Right ventricle myocardium inferior (tissue), 1 donor: ENCODE data around the gene PREX1. TPM values are rescaled to one million over a fixed set of nuclear protein-coding genes. Genes with fewer than 3 reads are reported as not detected.

Experiments
- ATAC-seq: fragments of 200-7000 bp; cut with Tn5 transposase; one replicate; pipeline ENCODE4 v1.9.1; 2020; ENCODE audit warnings: mild to moderate bottlenecking, moderate library complexity
- DNase-seq: peaks from one replicate; pipeline ENCODE4 v3.0.0; 2021; ENCODE audit errors: missing footprints
- intact Hi-C: fragments of 100-400 bp; cut with DNase I; formaldehyde crosslinking; loops from one replicate; pipeline ENCODE4 v1.11.0; 2022
- total RNA-seq: library from RNA; stranded (reverse); fragmentation: NEBNext Ultra II Directional; extraction: Animal tissue kit (Norgen Biotek cat#: 25700); gene quantifications from one replicate; pipeline ENCODE4 v1.2.1, GENCODE V29; 2021
- donor health status: DM: no; HTN: yes; CAD: no; lungs with severe emphysema.

PREX1 gene
- total RNA-seq, 1 donor from 2014 or later, result 11.0 TPM

DNA sequence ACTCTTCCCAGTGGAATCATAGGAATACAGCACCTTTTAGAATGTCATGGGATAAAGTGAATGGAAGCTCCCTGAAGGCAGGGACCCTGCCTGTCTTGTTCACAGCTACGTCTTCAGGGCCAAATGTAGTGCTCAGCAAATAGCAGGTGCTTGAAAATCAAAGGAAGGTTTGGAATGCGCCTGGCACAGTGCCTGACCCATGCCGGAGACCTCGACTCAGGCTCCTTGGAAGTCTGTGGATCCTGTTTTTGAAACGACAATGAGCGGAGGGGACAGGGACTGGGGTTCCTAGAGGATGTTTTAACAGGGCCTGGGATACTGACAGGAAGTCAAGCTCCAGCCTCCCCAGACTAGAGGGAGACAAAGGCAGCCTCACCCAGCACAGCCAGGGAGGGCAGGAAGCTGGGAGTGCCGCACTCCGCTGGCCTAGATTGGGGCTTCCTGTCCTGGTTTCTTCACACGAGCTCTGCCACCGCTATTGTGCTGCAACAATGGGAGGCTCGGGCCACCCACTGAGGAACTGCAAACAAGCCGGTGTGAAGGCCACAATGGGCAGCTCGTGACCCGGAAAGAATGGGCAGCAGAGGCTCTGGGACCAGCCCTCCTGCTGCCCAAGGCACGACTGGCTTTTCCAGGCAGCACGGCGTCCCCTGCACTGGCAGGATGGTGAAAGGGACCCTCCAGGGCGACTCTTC is 76.7 kb downstream of the PREX1 start:
- intact Hi-C loops, result no loop called here
- ATAC-seq, result peak; percentile 66

DNA sequence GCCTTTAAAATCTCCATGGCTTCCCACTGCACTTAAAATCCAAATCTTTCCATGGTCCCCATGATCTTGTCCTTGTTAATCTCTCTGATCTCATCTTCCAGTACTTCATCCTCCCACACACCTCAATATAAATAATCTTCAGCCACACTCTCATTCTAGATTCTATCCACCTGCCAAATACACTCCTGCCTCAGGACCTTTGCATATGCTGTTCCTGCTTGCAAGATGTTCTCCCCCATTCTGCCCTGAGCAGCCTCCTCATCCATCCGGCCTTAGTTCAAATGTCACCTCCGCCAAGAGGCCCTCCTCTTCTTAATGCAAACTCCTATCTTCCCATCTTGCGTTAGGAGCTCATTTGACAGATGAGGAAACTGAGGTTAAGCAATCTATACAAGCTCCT is 77.4 kb downstream of the PREX1 start:
- ATAC-seq (no peak), DNase-seq (no peak)
- intact Hi-C loops, result no loop called here

More for the DNA sequence above, 76.7 kb downstream of the PREX1 start:
- peak; percentile 90 for DNase-seq

DNA sequence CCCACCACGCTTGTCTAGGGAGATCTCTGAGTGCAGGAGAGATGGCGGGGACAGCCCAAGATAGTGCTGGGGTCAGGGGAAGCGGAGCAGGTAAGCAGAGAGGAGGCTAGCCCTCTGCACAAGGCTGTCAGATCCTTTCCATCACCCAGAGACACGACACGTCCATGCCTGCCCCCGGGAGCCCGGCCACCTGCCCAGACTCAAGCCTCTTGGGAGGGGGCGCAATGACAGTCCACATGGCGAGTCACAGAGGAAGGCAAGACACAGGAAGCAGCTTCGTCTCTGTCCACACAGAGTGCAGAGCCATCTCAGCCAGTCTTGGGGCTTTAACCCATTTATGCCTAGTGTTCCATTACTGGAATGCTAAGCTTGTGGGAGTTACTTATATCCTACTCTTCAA is 78.4 kb downstream of the PREX1 start:
- ATAC-seq, result peak; percentile 18
- intact Hi-C loops, result no loop called here
- DNase-seq, result no peak

DNA sequence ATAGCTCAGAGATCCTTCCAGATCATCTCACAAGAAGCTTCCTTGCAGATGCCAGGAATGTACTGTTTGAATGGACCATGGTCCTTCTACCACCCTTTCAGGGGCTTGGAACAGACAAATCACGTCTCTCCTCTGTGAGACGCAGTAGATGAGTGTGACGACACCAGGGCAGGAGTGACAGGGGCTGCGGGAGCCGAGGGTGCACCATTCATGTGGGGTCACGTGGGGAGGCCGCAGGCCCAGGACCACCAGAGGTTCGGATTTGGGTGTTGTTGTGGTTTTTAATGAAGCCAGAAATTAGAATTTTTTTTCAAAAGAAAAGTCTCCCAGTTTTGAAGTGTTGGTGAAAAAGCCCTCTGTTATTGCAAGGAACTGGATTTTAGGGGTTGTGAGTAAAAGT is 79.2 kb downstream of the PREX1 start:
- no peak for ATAC-seq
- DNase-seq, result no peak
- intact Hi-C loops, result no loop called here

DNA sequence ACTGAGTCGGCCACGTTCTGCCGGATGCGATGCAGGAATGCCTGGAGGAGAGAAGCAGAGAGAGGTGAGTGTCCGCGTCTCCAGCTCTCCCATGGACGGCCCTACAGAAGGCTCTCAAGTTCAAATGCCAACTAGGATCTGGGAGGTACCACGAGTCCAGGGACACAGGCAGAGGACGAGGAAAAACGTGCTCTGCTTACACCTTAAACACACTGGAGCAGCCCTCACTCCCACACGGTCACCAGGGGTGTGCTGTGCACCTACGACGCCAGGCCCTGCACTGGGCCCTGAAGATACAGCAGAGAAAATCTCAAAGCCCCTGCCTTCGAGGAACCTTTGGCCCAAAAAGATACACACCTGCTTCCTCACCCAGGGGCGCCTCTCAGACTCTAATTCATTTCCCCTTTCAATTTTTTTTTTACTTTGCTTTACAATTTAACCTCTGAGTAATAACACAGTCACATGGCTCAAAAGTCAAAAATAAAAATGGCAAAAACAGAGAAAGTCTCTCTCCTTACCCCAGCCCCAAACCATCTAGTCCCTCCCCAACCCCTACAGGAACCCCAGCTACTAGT is 79.9 kb downstream of the PREX1 start:
- no peak for ATAC-seq
- no peak for DNase-seq
- intact Hi-C loops, result no loop called here

DNA sequence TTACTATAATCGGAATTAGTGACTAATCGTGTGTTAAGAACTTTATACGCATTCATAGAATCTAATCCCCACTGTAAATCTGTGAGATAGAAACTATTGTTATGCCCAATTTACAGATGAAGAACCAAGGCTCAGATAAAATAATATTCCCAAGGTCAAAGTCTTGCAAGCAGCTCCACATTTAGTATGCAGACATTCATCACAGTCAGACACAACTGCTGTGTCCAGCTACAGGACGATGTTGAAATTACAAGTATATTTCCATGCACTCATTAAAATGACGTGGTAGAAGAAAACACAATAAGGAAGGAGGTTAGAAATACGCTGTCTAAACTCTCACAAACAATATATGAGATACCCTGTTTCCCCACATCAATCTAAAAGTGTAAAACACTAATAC is 82.5 kb downstream of the PREX1 start:
- intact Hi-C loops, result no loop called here
- ATAC-seq (no peak), DNase-seq (no peak)

DNA sequence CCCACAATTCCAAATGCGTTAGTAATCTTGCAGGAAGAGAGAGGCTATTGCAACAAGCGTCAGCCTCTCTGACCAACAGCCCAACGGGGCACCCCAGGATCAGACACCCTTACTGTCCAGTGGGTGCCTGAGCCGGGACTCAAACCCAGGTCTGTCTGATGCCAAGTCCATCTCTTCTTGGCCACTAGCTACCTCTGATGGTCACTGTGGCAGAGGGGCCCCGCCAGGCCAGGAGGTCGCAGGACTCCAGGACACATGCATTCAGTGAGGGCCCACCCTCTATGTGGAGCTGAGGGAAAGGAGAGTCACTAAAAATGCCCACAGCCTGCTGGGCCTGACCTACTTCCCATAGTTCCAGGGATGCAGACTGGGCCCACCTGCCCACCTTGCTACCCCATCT is 83.3 kb downstream of the PREX1 start:
- ATAC-seq, result no peak
- no peak for DNase-seq
- intact Hi-C loops, result no loop called here

DNA sequence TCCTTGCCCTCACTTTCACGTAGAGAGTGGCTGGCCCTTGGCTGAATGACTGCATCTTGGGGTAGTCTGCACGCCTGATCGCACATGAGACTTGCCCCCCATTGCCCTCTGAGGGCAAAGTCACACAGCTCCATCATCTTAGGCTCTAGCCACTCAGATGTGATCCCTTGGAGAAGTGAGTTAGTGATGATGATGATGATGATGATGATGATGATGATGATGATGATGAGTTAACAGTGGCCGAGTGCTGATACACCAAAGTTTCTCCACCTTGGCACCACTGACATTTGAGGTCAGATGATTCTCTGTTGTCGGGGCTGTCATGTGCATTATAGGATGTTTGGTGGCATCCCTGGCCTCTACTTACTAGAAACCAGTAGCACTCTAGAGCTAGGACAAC is 84.0 kb downstream of the PREX1 start:
- intact Hi-C loops, result no loop called here
- ATAC-seq, result no peak
- no peak for DNase-seq

DNA sequence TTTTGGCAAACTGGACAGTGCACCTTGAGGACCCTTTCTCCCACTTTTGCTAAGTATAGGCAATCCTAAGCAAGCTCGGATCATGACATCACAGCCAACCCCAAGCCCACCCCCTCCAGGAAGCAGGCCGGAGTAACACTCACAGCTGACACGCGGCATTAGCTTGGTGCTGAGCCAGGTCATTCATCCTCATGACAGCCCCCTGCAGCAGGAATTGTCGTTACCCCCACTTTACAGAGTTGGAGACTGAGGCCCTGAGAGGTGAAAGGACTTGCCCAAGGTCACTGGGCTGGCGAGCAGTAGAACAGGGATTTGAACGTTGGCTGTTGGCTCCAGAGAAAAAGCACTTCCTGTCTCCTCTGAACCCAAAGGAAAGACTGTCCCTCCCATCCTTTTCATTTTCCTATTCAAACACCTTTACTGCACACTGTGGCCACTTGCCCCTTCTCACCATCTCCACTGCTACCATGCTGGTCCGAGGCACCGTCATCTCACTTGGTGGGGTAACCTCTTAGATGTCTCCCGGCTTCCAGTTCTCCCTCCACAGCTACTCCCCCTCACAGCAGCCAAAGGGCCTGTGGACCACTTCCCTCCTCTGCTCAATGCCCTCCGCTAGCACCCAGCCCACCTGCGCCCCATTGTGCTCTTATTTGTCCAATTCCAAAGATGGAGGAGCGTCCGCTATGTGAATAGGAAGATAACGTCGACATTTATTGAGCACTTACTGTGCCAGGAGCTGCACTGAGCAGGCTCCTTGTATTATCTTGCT is 84.7 kb downstream of the PREX1 start:
- intact Hi-C loops, result no loop called here
- ATAC-seq (no peak), DNase-seq (no peak)

DNA sequence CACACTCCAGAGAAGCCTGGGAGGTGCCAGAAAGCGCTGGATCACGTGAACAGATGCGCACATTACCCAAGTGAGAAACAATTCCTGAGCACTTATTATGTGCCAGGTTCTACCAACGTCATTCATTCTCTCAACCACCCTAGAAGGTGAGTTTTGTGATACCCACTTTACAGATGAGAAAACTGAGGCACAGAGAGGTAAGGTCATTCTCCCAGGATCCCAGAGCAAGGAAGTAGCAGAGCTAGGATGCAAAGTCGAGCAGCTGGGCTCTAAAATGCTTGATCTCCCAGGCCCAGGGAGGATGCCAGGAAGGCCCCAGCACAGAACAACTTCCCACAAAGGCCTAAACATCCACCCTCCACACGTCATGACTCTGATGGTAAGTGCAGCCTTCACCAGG is 85.6 kb downstream of the PREX1 start:
- intact Hi-C loops, result no loop called here
- DNase-seq (no peak), ATAC-seq (no peak)

DNA sequence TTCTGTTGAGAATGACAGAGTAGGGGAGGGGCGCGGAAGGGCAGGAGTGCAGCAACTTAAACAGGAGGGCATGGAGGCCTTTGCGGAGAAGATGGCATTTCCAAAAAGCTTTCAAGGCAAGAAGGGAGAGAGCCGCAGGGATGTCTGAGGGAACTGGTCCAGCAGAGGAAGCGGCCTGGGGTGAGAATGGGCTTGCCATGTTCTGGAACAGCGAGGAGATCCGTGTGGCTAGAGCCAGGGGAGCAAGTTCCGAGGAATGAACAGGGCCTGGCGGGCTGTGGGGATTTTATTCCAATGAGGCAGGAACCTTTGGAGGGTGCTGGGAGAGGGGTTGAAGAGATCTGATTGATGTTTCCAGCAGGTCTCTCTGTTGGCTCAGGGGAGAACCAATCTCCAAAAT is 86.1 kb downstream of the PREX1 start:
- DNase-seq, result no peak
- intact Hi-C loops, result no loop called here
- no peak for ATAC-seq

DNA sequence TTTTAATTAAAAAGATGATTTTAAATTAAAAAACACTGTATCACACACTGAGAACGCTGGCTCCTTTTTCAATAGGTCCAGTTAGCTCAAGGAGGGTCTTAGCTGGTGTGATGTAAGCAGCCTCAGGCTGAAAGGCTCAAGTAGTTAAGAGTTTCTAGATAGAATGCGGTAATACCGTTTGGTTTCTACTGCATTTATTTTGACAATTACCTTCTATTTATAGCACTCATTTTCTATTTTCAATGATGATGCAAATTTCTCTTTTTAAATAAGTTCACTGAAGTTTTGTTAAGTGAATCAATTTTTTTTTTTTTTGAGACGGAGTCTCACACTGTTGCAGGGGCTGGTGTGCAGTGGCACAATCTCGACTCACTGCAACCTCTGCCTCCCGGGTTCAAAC is 87.1 kb downstream of the PREX1 start:
- ATAC-seq (no peak), DNase-seq (no peak)
- intact Hi-C loops, result no loop called here

DNA sequence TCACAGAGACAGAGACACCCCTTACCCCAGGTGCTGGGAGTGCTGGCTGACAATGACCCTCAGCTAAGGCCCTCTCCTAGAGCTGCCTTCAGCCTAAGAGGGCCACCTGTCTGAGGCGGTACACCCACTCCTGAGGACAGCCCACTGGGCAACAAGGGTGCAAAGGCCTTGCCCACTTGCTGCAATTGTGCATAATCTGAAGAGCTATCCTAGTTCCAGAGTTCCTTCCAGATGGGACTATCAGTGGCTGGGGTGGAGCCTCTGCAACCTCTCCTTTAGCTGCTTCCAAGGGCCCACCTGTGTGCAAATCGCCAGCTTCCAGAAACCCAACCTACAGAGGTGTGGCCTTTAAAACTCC is 87.5 kb downstream of the PREX1 start:
- ATAC-seq, result no peak
- DNase-seq, result no peak
- intact Hi-C loops, result no loop called here

DNA sequence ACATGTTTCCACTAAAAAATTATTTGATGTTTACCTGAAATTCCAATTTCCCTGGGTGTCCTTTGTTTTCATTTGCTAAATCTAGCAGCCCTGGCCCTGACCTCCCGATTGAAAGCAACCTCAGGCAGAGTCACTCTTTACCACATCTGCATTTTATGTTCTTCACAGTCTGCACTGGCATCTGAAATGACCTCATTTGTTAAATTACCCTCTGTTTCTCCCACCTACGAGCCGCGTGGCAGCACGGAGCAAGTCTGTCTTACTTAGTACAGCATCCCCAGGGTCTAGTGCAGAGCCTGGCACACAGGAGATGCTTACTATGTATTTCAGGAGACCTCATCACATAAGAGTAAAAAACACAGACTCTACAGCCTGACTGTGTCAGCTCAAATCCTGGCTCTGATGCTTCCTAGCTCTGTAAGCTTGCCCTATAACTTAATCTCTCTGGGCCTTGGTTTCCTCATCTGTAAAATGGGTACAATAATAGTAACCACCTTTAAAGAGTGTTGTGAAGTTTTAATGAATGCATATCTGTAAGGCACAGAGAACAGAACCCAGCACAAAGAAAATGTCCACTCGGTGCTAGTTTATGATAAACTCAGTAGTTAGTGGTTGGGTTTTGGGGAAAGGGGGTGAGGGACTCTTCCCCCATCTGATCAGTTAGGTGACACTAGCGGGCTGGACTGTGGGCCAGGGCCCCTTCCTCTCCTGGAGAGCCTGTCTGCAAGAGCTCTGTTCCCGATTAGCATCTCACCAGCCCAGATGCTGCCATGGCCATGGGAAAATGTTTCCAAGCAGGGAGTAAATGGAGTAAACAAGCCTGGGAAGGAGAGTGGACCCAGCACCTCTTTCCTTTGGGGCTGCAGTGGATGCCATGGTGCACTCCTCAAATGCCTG is 88.2 kb downstream of the PREX1 start:
- ATAC-seq (no peak), DNase-seq (peak; percentile 48)
- intact Hi-C loops, result no loop called here

DNA sequence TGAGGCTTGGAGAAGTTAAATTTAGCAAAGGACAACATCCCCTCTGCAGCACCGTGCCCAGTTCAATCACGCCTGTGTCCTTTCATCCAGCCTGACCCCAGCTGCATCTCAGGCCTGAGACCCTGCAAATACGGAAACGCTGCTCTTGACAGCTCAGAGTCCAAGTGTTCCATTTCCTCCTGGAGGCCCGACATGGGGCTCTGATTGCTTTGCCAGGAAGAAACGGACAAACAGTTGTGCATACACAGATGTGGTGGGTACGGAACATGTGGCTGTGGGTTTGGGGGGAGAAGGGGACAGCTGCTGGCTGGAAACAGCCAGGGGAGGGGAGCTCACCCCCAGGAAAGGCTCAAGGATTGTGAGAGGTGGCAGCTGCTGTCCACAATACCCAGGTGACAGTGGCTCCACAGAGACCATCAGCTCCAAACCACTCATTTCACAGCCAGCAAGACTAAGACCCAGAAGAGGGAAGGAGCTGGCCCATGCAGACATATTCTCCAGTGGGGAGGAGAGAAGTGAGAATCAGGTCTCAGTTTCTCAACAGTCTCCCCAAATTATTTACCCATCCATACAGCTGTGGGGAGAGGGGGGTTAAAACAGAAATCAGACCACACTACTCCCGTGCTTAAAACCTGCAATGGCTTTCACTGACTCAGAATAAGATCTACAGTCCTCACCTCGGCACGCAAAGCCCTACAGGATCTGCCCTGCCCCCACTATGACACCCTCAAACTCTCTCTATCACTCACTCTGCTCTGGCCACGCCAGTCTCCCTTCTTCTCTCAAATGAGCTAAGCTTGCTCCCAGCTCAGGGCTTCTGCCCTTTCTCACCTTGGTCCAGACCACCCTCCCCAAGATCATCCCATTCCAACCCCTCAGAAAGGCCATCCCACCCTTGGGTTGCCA is 89.1 kb downstream of the PREX1 start:
- ATAC-seq, result peak; percentile 24
- intact Hi-C loops, result no loop called here

DNA sequence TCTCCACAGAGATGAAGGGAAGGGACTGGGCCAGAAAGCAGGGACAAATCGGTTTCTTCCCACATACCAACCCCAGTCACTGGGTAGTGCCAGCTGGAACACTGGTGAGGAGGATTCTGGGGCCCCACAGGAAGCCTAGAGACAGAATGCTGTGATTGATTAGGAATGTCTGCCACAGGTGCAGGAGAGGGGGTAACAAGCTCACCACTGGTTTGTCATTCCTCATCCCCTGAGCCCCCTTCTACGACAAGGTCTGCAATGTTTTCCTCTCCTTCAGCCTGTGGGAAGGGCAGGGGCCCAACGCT is 89.8 kb downstream of the PREX1 start:
- DNase-seq, result no peak
- no peak for ATAC-seq
- intact Hi-C loops, result no loop called here

More for the DNA sequence above, 89.1 kb downstream of the PREX1 start:
- DNase-seq, result peak; percentile 30

DNA sequence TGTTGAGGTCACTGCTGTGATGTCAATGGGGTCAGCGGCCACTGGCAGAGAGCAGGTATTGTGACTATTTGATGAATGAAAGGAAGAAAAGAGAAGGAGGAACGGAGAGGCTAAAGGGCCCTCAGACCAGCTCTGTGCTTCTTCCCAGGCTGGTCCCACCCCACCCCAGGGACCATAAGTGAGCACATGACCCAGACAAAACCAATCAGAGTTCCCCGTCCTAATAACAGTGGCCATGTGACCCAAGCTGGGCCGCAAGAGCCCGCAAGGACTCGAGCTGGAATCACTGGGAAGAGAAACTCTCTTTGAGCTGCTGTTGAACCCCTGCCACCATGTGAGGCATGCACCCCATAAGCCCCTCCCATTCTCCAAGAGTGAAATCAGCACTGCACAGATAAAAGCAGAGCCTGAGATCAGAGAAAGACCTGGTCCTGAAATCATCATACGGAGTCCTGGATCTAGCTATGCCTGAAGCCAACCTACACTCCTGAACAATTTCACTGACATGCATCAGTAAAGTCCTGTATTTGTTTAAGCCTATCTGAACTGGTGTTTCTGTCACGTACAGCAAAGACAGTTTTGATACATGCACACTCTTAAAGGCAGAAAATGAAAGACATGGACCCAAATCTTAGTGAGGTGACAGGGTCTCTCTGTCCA is 90.2 kb downstream of the PREX1 start:
- DNase-seq (peak; percentile 37), ATAC-seq (no peak)
- intact Hi-C loops, result no loop called here

DNA sequence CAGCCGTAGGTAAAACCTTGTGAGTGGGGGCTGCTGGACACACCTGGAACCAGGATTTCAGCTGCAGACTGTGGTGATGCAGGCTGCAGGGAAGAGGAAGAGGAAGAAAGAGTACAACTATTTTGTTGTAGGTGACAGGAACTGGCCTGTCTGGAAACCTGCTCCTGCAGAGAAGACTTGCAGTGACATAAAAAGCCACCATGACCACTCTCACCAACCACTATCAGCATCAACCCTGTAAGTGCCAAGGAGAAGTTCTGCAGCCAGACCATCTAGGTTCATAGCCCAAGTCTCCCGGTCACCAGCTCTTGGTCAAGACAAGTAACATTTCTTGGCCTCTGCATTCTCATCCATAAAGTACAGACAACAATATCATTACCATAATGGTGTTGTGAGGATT is 91.2 kb downstream of the PREX1 start:
- intact Hi-C loops, result no loop called here
- ATAC-seq, result no peak
- no peak for DNase-seq
